GM19035 (cell line): ENCODE measurements around the gene TBC1D14.
"Not testable (repeated sequence)": the region's sequence is repeated elsewhere in the genome, so short reads cannot be mapped to it uniquely, and the experiment has no call there.

Source experiments
- ATAC-seq: cut with Tn5 transposase; IDR thresholded peaks from one replicate; pipeline ENCODE4 v1.9.1; 2021; ENCODE audit not compliant: unreplicated experiment

TBC1D14 gene

GRCh38 chr4:7075962-7076695 is 166.5 kb downstream of the TBC1D14 start:
- no peak for ATAC-seq

DNA sequence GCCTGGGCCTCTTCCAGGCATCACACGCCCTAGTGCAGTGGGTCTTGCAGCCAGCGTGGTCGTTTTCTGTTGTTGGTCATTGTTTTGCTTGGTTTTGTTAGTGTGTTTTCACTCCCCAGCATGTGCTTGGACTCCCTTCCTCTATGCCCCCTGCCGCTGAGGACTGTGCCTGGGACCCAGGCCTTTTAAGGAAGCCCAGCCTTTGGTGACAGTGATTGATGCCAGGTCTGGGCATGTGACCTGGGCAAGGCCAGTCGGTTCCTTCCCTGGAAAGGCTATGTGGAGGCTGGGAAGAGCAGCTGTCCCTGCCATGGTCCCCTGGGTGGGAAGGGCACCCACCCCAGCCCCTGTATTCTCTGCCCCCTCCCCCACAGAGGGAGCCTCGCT is 167.1 kb downstream of the TBC1D14 start:
- ATAC-seq: no peak

GRCh38 chr4:7077371-7077770 is 167.7 kb downstream of the TBC1D14 start:
- no peak for ATAC-seq

- ATAC-seq: no peak
Measured at GRCh38 chr4:7078025-7078424, 168.4 kb downstream of the TBC1D14 start.

GRCh38 chr4:7079483-7079882 is 169.9 kb downstream of the TBC1D14 start:
- ATAC-seq: not testable (repeated sequence)

DNA sequence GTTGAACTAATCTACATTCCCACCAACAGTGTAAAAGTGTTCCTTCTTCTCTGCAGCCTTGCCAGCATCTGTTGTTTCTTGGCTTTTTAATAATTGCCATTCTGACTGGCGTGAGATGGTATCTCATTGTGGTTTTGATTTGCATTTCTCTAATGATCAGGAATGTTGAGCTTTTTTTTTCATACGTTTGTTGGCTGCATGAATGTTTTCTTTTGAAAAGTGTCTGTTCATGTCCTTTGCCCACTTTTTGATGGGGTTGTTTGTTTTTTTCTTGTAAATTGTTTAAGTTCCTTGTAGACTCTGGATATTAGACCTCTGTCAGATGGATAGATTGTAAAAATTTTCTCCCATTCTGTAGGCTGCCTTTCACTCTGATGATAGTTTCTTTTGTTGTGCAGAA is 170.3 kb downstream of the TBC1D14 start:
- ATAC-seq: not testable (repeated sequence)
